Left renal pelvis (tissue), 4 donors: ENCODE data around the gene YBX2. TPM values are rescaled to one million over a fixed set of nuclear protein-coding genes. Genes with fewer than 3 reads are reported as not detected.

Experiments
- DNase-seq, 4 donors: peaks; one replicate each; pipeline ENCODE4 v3.0.0-alpha.2; 2013; ENCODE audit warnings: low read depth in 4 of 4, low spot score in 3 of 4
- polyA plus RNA-seq, 4 donors: library from polyadenylated mRNA; unstranded; fragments of 120-200 nt; gene quantifications; one replicate each; pipeline ENCODE4 v1.2.1, GENCODE V29; 2013; ENCODE audit not compliant: insufficient read length in 4 of 4

YBX2 gene
- polyA plus RNA-seq, 4 donors = 1.9 to 4.1 (median 2.7) TPM

- no peak for DNase-seq
Measured at GRCh38 chr17:7280519-7281073, 13.8 kb downstream of the YBX2 start.

GRCh38 chr17:7279448-7279847 is 15.0 kb downstream of the YBX2 start:
- no peak for DNase-seq

DNA sequence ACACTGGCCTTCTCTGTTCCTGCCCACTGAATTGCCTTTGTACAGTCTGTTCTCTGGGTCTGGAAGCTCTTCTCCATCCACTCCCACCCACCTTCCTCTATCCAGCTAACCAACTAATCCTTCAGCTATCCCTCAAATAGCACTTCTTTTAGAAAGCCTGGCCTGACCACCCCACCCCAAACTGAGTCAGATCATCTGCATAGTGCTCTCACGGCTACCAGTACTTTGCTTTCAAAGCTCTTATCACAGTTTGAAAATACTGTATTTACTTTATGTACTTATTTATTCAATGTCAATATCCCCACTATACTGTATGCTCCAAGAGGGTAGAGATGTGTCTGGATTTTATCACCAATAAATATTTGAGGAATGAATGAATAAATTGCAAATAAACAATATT is 27.7 kb downstream of the YBX2 start:
- no peak for DNase-seq

DNA sequence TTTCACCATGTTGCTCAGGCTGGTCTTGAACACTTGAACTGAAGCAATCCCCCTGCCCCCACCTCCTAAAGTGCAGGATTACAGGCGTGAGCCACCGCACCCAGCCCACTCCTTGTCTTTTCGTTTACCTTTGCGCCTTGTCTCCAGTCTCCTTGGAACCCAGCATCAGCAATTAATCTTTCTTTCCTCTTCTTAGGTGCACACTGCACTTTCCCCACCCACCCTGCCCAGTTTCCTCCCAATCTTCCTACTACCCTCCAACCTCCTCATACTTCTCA is 30.7 kb downstream of the YBX2 start:
- DNase-seq = no peak

- DNase-seq = no peak
Measured at GRCh38 chr17:7262935-7263800, 31.3 kb downstream of the YBX2 start.

GRCh38 chr17:7262192-7262934 is 32.1 kb downstream of the YBX2 start, which contains the start of gene CLDN7:
Gene CLDN7, minus strand, starts transcription at chr17:7262478. Its CDS starts 435 bp downstream, at chr17:7262043.
- DNase-seq = no peak

GRCh38 chr17:7261379-7262191 is 32.9 kb downstream of the YBX2 start:
- no peak for DNase-seq

GRCh38 chr17:7260651-7261378 is 33.6 kb downstream of the YBX2 start:
- no peak for DNase-seq

GRCh38 chr17:7260151-7260550 is 34.3 kb downstream of the YBX2 start:
- no peak for DNase-seq

- DNase-seq = no peak
Measured at GRCh38 chr17:7259555-7259889, 34.9 kb downstream of the YBX2 start.

GRCh38 chr17:7258731-7259554 is 35.5 kb downstream of the YBX2 start:
- no peak for DNase-seq

GRCh38 chr17:7256766-7257456 is 37.5 kb downstream of the YBX2 start:
- DNase-seq = no peak

GRCh38 chr17:7254511-7254910 is 39.9 kb downstream of the YBX2 start:
- DNase-seq = no peak

DNA sequence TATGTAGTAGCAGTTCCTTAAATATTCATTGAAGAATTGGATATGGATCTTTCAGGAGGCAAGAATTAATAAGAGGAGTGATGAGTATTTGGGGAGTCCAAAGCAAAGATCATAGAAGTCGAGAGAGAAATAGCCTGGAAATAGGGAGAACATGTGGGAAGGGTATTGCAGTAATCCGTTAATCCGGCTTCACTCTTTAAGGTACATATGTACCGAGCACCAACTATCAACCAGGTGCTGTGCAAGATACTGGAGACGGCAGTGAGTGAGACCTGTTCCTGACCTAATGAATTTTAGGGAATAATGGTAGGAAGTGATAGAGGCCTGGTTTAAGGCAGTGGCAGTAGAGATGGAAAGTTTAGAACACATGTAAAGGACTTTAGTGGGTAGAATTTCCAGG is 41.4 kb downstream of the YBX2 start:
- no peak for DNase-seq

DNA sequence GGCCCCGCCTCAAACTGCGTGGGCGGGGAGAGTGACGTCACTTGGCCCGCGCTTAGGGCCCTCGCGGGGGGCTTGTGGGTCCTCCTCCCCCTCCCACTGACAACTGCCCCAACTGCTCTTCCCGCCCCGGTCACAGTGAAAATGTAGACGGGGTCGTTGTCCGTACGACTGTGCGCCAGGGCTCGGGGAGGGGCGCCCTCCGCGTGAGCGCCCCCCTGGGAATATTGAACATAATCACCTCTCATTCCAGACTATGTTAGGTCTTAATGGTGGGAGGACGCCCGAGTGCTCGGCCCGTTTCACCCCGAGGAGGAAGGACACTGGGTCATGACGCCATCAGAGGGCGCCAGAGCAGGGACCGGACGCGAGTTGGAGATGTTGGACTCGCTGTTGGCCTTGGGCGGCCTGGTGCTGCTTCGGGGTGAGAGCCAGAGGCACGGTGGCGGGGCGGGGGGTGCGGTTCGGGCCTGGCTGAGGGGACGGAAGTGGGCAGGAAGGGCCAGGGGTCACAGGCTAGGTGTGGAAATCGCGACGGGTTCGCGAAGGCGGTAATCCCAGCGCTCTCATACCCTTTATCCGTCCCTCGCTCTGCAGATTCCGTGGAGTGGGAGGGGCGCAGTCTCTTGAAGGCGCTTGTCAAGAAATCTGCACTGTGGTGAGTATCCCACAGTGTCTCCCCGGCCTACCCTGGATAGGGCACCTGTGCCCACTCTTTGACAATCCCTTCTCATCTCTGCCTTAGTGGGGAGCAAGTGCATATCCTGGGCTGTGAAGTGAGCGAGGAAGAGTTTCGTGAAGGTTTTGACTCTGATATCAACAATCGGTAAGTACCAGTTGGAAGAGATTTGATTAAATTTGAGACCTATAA is 42.0 kb downstream of the YBX2 start, which contains the start of gene ELP5:
Gene ELP5 (plus strand): TSS at position 40 of the 868 bp plus-strand sequence. CDS start 336 bp downstream, at position 376.
- DNase-seq = peak in 2 of 4 donors; percentile 87 to 89

GRCh38 chr17:7251661-7252175 is 42.7 kb downstream of the YBX2 start, which contains the start of gene CTDNEP1:
Gene CTDNEP1, minus strand, starts transcription at chr17:7251734. Its CDS starts 438 bp downstream, at chr17:7251296.
- DNase-seq = peak; percentile 100
